GM19023 (cell line): Measurements from ENCODE around the gene OR3A2.
"Not testable (repeated sequence)": the region's sequence is repeated elsewhere in the genome, so short reads cannot be mapped to it uniquely, and the experiment has no call there.

Experiments used
- ATAC-seq: cut with Tn5 transposase; IDR thresholded peaks from one replicate; pipeline ENCODE4 v1.9.1; 2021; ENCODE audit warnings: mild to moderate bottlenecking, moderate library complexity; ENCODE audit not compliant: unreplicated experiment

The OR3A2 gene

GRCh38 chr17:3295632-3296031 lies 90.5 kb downstream of the OR3A2 start:
- ATAC-seq, result no peak

GRCh38 chr17:3293548-3293947 lies 92.6 kb downstream of the OR3A2 start:
- ATAC-seq, result not testable (repeated sequence)

- no peak for ATAC-seq
Observed at GRCh38 chr17:3282901-3283300, 103.2 kb downstream of the OR3A2 start.

GRCh38 chr17:3276126-3276525 lies 110.0 kb downstream of the OR3A2 start:
- ATAC-seq, result no peak

- no peak for ATAC-seq
Observed at GRCh38 chr17:3271072-3271848, 114.8 kb downstream of the OR3A2 start.

- ATAC-seq, result no peak
Observed at GRCh38 chr17:3260600-3260999, 125.5 kb downstream of the OR3A2 start.

GRCh38 chr17:3260163-3260562 lies 125.9 kb downstream of the OR3A2 start:
- no peak for ATAC-seq

- ATAC-seq, result no peak
Observed at GRCh38 chr17:3256575-3256974, 129.5 kb downstream of the OR3A2 start.

- ATAC-seq, result not testable (repeated sequence)
Observed at GRCh38 chr17:3249013-3249412, 137.1 kb downstream of the OR3A2 start.

- ATAC-seq, result not testable (repeated sequence)
Observed at GRCh38 chr17:3244841-3245240, 141.3 kb downstream of the OR3A2 start.

GRCh38 chr17:3241044-3241443 lies 145.1 kb downstream of the OR3A2 start:
- not testable (repeated sequence) for ATAC-seq

- ATAC-seq, result not testable (repeated sequence)
Observed at GRCh38 chr17:3238685-3239084, 147.4 kb downstream of the OR3A2 start.

GRCh38 chr17:3232300-3232699 lies 153.8 kb downstream of the OR3A2 start:
- not testable (repeated sequence) for ATAC-seq
